Astrocyte of the cerebellum (primary cell): ENCODE results near the gene SETBP1.

Source experiments
- DNase-seq: peaks from one replicate; pipeline ENCODE4 v3.0.0-alpha.2; 2011; ENCODE audit warnings: low read depth
- H3K4me3 ChIP-seq: 2 replicates; pipeline ENCODE4 v1.5.1; 2011; ENCODE audit warnings: mild to moderate bottlenecking, low read depth, low read length, moderate library complexity
- in situ Hi-C: cut with HindIII; loops from 2 replicates; pipeline ENCODE4 v1.10.0; 2017; ENCODE audit warnings: low sequenced_read_pairs
- TF ChIP-seq, protein P1 (sequence below): IDR thresholded peaks from 2 replicates; pipeline ENCODE4 v1.5.1; 2012; ENCODE audit warnings: low read length, low read depth, moderate library complexity, mild to moderate bottlenecking; ENCODE audit errors: missing control alignments

The SETBP1 gene

GRCh38 chr18:44792456-44793061 lies 111.9 kb downstream of the SETBP1 start:
- H3K4me3 ChIP-seq = no peak overlapping the region
- in situ Hi-C loops = no loop called here
- TF ChIP-seq, protein P1, sequence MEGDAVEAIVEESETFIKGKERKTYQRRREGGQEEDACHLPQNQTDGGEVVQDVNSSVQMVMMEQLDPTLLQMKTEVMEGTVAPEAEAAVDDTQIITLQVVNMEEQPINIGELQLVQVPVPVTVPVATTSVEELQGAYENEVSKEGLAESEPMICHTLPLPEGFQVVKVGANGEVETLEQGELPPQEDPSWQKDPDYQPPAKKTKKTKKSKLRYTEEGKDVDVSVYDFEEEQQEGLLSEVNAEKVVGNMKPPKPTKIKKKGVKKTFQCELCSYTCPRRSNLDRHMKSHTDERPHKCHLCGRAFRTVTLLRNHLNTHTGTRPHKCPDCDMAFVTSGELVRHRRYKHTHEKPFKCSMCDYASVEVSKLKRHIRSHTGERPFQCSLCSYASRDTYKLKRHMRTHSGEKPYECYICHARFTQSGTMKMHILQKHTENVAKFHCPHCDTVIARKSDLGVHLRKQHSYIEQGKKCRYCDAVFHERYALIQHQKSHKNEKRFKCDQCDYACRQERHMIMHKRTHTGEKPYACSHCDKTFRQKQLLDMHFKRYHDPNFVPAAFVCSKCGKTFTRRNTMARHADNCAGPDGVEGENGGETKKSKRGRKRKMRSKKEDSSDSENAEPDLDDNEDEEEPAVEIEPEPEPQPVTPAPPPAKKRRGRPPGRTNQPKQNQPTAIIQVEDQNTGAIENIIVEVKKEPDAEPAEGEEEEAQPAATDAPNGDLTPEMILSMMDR = no peak
- no peak for DNase-seq

GRCh38 chr18:44793194-44793593 lies 112.5 kb downstream of the SETBP1 start:
- TF ChIP-seq, protein P1 = no peak
- no peak for DNase-seq
- in situ Hi-C loops = no loop called here
- H3K4me3 ChIP-seq = no peak overlapping the region

GRCh38 chr18:44793685-44794084 lies 113.0 kb downstream of the SETBP1 start:
- TF ChIP-seq, protein P1 = no peak
- no peak overlapping the region for H3K4me3 ChIP-seq

DNA sequence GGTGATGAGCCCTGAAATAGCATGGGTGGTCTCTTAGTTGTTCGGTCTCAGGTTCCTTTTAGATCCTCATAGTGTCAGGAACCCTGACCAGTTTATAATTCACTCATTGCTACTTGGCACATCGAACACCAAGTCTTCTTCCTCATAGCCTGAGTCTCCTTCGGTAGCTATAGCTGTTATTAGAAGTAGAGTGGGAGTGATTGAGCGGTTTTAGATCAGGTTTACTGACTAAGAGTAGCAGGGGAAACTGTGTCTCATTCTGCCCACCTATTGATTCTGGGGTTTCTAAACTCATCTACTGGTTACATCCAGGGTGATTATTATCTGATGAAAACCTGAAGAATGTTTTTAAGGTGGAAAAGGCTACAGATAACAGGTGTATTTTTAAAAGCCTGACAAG lies 114.6 kb downstream of the SETBP1 start:
- in situ Hi-C loops = no loop called here
- no peak overlapping the region for H3K4me3 ChIP-seq
- no peak for DNase-seq
- TF ChIP-seq, protein P1 = no peak

More at GRCh38 chr18:44793685-44794084, 113.0 kb downstream of the SETBP1 start:
- DNase-seq = no peak
- in situ Hi-C loops = no loop called here

- in situ Hi-C loops = no loop called here
- TF ChIP-seq, protein P1 = no peak
- DNase-seq = no peak
- H3K4me3 ChIP-seq = no peak overlapping the region
Measured at GRCh38 chr18:44796429-44797428, 116.0 kb downstream of the SETBP1 start.

GRCh38 chr18:44798433-44799048 lies 117.9 kb downstream of the SETBP1 start:
- no peak for DNase-seq
- TF ChIP-seq, protein P1 = no peak
- no peak overlapping the region for H3K4me3 ChIP-seq
- in situ Hi-C loops = no loop called here
